ENCODE results near the gene CYP24A1. TPM values are rescaled to one million over a fixed set of nuclear protein-coding genes. Genes with fewer than 3 reads are reported as not detected.
"Not testable (repeated sequence)": the region's sequence is repeated elsewhere in the genome, so short reads cannot be mapped to it uniquely, and the experiment has no call there.

The CYP24A1 gene
- total RNA-seq, 1 donor from 2014 or later, result not detected

DNA sequence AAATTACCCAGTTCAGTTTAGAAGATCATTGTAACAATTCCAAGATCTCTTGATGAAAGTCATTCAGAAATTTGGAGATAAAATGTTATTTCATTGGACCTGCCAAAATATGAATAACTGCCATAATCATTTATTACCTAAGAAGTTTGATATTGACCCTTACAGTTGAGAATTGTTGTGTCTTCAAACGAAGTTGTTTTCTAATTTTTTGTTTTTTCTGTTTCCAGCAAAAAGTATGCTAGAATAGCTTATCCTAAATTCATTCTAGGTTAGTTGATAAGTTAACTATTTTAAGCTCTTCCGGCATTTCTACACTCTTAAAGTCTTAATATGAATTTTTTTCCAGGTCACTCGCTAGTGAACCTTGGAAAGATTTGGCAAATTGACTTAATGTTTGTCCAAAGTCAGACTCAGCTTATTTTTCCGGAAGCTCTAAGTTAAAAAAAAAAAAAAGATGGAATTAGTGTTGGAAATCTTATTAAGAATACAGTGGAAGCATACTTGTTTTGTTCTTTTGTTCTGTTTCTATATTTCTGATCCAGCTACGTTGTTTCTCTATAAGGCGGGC lies 28.9 kb downstream of the CYP24A1 start:
- DNase-seq (no peak), ATAC-seq (no peak)
- intact Hi-C loops (cut with micrococcal nuclease), result no loop called here

DNA sequence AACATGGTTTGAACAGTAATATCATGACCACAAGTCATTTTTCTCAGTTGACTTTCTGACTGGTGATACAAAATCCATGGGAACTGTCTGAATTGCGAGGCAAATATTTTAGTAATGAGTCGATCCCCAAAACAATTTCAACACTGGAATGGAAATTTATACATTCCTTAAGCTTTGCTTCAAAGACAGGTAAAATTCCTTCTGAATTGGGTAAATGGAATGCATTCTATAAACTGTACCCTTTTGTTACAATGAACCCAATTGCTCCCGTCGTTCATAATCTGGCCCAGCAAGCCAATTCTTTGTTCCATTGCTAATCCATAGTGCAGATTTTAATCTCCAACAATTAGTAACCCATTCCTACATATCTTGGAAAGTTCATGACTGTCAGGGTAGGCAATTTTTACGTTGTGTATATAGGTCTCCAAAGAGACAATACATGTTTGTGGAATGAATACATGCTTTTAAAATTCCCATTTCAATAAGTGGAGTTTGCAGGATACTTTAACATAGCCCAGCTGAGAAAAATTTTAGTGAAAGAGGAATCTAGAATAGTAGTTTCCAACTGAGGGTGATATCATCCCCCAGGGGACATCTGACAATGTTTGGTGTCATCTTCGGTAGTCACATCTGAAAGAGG lies 32.7 kb downstream of the CYP24A1 start:
- ATAC-seq, result no peak
- intact Hi-C loops (cut with micrococcal nuclease), result no loop called here
- DNase-seq, result no peak

DNA sequence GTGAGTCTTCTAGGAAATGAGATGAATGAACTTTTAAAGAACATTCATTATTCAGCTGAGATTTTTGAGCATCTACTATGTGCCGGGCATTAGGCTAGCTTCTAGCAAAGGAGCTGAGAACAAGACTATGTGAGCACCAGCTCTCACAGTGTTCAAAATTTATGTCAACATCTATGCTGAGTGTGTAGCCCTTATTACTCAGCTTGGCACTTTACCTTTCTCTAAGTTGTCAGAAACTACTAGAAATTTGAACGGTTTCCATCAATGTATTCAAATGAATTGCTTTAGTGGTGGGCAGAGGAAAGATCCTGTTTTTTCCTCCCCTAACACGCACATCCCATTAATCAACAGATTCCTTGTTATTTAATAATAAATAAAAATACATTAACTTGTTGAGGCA lies 33.3 kb downstream of the CYP24A1 start:
- DNase-seq, result no peak
- intact Hi-C loops (cut with micrococcal nuclease), result no loop called here
- no peak for ATAC-seq

DNA sequence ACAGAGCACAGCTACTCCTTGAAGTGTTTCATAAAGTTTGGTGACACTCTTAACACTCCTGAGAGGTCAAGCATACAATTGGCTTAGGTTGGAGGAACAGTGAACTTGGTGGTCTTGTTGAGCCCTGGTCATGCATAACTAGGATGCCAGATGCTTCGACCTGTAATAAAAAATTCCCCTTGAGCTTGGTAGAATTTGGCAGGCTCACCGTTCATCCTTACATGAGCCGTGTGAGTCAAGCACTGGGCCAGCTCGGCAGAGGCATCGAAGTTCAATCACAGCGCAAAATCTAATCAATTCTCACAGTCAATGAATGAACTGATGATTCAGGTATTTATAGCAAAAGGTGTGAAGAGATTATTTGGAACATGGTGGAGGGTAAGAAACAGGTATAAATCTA lies 33.7 kb downstream of the CYP24A1 start:
- ATAC-seq (no peak), DNase-seq (no peak)
- intact Hi-C loops (cut with micrococcal nuclease), result no loop called here

DNA sequence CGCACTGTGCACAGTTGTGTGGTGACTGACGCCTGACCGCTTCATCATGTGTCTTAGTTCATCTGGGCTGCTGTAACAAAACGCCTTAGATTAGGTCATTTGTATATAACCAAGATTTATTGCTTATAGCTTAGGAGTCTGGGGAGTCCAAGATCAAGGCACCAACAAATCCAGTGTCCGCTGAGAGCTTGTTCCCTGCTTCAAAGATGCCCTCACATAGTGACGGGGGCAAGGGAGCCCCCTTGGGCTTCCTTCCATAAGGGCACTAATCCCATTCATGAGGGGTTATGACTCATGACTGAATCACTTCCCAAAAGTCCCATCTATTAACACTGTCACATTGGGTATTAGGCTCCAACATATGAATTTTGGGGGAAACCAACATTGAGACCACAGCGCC lies 34.6 kb downstream of the CYP24A1 start:
- intact Hi-C loops (cut with micrococcal nuclease), result no loop called here
- DNase-seq (no peak), ATAC-seq (no peak)

DNA sequence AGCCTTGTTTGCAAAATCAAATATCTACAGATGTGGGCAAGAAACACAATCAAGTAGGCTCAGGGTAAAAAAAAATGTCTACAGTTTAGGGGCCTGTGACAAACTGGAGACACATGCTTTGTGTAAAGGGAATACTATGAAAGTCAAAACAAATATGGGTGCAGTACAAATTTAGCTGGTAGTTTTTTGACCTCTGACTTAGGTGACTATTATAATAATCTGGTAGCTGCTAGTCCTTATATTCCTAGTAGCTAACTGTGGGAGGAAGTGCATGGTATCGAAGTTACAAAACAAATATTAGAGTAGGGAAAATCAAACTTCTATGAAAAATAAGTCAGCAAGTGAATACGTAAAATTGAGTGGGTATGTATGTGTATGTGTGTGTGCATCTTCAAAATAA lies 35.4 kb downstream of the CYP24A1 start:
- ATAC-seq (no peak), DNase-seq (no peak)
- intact Hi-C loops (cut with micrococcal nuclease), result no loop called here

DNA sequence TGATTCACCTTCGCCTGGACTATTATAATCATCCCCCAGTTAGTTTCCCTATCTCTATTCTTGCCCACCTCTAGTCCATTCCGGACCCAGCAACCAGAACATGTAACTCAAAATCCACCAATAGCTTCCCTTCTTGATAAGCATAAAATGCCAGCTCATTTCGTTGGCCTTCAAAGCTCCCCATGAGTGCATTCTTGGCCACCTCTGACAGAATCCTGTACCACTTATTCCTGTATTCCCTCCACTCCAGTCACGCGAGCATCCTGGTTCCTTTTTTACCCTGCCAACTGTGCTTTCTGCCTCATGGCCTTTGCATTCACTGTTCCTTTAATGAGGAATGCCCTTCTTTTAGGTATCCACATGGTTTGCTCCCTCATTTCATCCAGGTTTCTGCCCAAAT lies 36.7 kb downstream of the CYP24A1 start:
- intact Hi-C loops (cut with micrococcal nuclease), result no loop called here
- no peak for ATAC-seq
- no peak for DNase-seq

DNA sequence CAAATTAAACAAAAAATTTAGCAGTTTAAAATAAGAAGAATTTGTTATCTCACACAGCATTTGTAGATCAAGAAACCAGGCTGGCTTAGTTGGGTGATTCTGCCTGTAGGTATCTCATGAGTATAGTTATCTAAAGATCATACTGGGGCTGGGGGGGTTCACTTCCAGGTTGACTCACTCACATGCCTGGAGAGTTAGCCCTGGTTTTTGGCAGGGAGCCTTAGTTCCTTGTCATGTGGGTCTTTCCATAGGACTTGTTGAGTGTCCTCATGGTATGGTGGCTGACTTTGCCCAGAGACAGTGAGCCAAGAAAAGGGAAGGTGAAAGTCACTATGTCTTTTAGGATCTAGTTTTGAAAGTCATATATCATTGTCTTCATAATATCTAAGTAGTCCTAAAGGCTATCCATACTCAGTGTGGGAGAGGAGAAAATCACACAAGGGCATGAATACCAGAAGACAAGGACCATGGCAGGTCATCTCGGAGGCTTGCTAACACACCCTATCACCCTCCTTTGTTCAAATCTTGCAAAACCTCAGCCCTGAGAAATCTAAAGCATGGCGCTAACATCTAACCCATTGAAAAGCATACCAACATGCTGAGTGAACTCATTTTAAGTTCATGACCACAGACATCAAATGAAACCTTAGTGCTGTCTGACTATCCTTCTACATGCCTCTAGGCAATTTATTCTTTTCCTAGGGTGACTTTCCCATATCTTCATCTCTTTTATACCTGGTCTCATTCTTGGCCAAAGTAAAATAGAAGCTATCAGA lies 39.2 kb downstream of the CYP24A1 start:
- intact Hi-C loops (cut with micrococcal nuclease), result no loop called here
- DNase-seq, result no peak
- ATAC-seq, result no peak

DNA sequence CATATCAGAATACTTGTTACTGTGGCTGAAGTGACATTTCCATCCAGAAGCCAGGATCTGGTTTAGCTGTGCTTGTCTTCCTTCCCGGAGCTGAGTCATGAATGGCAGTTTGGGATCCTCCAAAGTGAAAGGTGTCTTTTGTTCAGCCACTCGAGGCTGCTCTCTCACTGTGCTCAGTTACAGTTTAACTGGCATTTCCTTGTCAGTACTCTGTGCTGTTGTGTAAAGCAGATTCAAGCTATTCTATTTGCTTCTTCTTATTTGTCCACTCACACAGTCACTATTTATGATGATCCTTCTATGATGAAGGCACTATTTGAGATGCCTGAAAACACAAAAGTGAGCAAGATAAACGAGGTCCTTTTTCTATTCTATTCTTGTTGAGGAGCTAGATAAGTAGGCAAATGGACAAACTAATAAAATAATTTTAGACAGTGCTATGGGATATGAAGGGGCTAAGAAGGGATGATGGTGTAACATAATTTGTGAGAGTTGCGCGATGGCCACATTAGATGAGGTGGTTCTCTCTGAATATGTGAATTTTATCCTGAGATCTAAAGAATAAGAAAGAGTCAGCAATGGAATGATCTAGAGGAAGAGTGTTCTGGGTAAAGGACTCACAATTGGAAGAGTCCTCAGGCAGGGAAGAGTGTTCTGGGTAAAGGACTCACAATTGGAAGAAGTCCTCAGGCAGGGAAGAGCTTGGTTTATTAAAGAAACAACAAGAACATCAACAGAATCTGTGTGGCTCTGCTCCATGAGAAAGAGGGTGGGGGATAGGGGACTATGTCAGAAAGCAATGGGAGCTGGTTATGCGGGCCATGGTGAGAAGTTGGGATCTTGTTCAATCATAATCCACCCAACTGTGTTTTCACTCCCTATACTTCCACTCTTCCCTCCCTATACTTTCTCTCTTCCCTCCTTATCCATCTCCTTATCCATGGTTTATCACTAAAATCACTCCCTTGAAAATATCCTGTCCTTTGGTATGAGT lies 40.1 kb downstream of the CYP24A1 start:
- ATAC-seq (peak; percentile 34), DNase-seq (no peak)
- intact Hi-C loops (cut with micrococcal nuclease), result no loop called here

DNA sequence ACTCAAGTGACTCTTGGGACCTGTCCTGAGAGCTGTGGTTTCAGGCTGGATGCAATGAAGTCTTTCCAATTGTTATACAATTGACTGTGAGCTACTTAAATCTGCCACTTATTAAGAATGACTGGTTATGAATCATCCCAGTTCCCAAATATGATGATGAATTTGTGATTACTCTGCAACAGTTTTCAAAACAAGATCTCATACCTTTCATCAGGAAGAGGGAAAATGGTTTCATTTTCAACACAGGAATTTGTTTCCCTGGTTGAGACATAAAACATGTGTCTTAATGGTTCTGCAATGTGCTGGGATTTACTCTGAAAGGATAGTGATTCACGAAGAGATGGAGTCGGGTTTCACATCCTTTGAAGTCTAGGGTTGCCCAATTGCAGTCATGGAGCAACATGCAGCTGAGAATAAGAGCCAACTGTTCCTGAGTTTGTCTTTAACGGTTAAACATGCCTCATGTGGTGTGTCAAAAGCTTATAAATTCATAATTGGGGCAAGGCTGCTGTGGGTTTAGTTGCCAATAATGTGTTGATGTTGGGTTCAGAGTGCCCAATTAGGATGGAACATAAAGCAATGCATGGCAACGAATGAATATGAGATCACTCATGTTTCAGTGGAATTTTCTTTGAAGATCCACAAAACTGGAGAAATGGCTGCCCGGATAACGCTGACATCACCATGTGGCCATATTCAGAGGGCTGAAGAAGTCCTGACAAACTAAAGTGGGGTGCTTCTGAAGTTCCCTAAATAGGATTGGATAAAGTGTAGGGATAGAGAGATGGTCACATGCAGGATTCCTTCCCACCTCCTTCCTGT lies 41.0 kb downstream of the CYP24A1 start:
- ATAC-seq, result peak; percentile 93
- intact Hi-C loops (cut with micrococcal nuclease), result no loop called here
- no peak for DNase-seq

DNA sequence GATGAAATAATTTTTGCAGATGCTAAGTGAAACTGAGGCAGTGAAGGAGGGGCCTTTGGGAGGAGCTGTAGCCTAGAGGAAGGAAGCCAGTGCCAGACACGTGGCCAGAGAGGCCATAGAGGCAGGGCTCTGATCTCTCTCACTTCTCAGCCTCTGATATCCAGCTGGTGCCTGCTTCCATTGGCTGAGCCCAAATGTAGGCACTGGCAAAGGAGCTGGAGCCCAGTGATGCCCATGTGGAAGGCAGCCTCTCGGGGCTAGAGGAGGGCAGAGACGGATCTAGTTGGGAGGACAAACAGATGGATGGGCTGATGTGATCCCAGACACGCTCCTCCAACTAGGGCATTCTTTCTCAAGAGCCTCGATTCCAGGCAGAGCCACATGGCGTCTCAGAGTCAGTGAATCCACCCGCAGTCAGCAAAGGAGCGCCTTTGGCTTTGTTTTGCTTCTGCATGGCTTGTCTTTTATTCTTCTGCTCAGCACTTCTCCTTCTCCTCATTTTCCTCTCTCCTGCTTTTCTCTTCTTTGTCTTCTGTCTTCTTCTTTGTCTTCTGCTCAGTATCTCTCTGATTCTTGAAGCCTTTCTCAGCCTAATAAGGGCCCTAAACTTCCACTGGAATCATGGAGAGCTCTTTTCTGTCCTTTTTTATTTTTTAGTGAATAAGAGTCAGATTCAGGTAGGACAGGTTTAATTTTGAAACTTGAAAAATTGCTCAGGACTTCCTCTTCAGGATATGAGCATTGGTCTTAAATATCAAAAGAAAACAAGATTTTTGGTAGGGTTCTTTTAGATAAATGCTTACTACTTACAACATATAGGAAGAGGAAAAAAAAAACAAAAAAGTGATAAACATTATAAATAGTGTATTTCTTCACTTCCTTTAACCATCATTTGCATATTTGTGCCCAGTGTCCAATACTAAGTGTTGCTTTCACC lies 41.8 kb downstream of the CYP24A1 start:
- DNase-seq (no peak), ATAC-seq (no peak)
- intact Hi-C loops (cut with micrococcal nuclease), result no loop called here

DNA sequence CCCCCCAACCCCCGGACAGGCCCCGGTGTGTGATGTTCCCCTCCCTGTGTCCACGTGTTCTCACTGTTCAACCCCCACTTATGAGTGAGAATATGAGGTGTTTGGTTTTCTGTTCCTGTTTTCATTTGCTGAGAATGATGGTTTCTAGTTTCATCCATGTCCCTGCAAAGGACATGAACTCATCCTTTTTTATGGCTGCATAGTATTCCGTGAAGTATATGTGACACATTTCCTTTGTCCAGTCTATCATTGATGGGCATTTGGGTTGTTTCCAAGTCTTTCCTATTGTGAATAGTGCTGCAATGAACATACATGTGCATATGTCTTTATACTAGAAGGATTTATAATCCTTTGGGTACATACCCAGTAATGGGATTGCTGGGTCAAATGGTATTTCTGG lies 42.7 kb downstream of the CYP24A1 start:
- DNase-seq; intact Hi-C loops (cut with micrococcal nuclease); ATAC-seq: not testable (repeated sequence)

DNA sequence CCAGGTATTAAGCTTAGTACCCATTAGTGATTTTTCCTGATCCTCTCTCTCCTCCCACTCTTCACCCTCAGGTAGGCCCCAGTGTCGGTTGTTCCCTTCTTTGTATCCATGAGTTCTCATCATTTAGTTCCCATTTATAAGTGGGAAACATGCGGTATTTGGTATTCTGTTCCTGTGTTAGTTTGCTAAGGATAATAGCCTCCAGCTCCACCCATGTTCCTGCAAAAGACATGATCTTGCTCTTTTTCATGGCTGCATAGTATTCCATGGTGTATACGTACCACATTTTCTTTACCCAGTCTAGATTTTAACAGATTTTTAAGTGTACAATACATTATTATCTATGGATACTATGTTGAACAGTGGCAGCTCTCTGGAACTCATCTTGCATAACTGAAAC lies 44.4 kb downstream of the CYP24A1 start:
- DNase-seq (no peak), ATAC-seq (no peak)
- intact Hi-C loops (cut with micrococcal nuclease), result no loop called here

DNA sequence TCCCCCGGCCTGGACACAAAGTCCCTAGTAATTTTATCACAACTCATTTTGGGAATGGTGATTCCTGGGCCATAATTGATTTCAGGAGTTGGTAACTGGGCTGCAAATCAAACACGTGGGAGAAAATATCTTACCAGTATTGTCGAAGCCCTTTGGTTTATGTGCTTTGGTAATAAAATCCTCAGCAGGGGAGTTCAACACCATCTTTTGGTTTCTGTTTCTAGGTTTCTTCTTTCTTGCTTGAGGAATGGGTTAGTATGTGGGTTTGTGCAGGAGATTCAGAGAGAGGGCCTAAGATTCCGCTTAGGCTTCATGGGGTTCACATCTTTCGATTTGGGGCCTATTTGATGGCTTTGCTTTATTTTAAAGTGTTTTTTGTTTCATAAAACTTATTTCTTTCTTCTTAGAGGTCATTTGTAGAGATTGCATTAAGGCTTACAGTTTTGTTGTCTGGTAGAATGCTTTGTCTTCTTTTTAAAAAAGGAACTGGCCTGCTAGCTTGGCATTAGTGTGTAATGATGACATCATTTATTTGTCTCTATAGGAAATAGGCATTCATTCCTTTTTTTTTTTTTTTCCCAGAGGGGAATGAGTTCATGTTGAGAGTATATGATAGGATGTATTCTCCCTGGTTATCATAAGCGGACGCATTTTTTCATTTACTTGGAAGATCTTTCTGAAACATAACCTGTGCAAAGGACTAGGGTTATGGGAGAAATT lies 45.8 kb downstream of the CYP24A1 start:
- DNase-seq (no peak), ATAC-seq (no peak)
- intact Hi-C loops (cut with micrococcal nuclease), result no loop called here

DNA sequence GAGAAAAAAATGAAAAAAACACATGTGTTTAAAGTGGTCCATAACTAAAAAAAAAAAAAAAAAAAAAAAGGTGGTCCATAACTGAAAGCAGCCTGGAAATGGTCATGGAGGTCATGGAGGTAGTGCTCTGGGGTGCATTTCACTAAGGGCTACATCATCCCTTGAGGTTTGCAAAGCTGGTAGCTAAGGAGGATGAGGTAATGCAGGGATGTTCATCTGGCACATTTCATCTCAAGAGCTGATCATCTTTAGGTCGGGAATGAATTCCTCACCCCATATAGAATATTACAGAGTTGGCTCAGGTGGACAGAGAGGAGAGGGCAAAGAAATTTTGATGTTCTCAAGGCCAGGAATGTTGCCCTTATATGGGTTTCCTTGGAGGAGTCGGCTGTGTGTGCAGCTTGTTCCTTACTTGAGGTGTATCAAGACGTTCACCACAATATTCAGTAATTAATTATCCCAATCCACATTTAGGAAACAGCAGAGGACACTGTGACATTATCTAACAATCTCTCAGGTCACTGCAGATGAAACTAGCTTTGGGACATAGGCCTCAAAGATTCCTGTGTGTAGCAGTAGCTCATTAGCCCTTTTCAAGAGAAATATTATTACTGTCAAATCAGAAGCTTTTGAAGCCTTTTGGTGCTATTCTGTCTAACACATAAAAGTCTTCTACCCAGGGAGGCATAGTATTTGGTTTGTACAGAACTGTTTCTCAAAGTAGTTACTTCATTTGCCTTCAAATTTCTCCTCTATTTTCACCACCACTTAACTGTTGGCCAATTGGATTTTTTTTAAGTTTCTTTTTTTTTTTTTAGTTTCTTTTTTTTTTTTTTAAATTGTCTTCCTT lies 46.8 kb downstream of the CYP24A1 start:
- ATAC-seq (no peak), DNase-seq (no peak)
- intact Hi-C loops (cut with micrococcal nuclease), result no loop called here

DNA sequence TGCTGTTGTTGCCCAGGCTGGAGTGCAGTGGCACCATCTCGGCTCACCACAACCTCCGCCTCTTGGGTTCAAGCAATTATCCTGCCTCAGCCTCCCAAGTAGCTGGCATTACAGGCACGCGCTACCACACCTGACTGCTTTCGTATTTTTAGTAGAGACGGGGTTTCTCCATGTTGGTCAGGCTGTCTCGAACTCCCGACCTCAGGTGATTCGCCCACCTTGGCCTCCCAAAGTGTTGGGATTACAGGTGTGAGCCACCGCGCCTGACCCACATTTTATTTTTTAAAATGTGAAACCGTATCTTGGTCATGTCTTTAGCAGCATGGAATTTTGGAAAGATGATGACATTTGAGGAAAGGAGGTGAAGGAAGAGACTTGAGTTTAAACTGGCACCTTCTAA lies 47.5 kb downstream of the CYP24A1 start:
- ATAC-seq; DNase-seq; intact Hi-C loops (cut with micrococcal nuclease): not testable (repeated sequence)
